DMS53 treated with DMSO at 0.1 percent for 48 hours (cell line): ENCODE measurements around the gene ERGIC1.
"Not testable (repeated sequence)": the region's sequence is repeated elsewhere in the genome, so short reads cannot be mapped to it uniquely, and the experiment has no call there.

Experiments
- DNase-seq: peaks from one replicate; lab custom pipeline; 2025; ENCODE audit not compliant: unreplicated experiment; lab: John Stamatoyannopoulos, UW

Gene ERGIC1

DNA sequence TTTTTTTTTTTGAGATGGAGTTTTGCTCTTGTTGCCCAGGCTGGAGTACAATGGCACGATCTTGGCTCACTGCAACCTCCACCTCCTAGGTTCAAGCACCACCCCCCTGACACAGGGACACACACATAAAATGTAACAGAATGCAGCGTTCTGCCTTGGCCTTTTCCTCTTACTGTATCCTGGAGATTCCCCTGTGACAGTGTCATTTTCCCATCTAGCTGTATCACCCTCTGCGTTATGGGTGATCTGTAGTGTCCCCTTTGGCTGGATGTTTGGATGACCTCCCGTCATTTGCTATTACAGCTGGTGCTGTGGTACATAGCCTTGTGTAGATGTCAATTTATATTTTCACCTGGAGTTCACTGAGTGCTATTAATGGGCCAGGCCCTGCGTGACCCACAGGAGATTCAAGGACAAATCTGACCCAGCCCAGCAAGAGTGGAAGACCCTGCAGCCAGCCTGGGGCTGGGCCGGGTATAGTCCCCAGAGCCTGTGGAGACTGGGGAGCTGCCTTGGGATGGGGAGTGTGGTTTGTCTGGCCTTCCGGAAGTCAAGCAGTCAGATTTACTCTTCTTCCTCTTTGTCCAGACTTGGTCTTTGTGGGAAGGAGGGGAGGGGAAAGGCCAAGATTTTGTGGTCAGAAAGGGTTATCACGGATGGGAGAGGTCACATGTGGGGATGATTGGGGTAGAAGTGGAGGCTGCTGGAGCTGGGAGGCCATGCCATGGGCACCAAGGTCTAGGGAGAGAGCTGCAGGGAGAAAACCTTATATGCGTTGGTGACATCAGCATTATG lies 43.6 kb downstream of the ERGIC1 start:
- no peak for DNase-seq

DNA sequence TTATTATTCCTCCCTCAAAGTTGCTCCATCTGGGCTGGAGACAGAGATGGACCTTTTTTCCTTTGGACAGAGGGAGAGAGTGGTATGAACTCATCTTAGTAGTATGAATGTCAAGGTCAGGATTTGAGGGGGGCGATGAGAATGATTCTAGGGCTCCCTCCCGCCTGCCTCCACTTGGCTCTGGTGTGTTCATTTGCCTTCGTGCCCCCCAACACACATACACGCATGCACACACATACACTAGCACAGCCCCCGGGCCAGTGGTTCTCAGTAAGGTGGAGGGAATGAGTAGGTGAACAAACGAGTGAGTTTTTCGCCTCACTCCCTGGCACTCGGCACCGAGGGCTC lies 44.5 kb downstream of the ERGIC1 start:
- no peak for DNase-seq

DNA sequence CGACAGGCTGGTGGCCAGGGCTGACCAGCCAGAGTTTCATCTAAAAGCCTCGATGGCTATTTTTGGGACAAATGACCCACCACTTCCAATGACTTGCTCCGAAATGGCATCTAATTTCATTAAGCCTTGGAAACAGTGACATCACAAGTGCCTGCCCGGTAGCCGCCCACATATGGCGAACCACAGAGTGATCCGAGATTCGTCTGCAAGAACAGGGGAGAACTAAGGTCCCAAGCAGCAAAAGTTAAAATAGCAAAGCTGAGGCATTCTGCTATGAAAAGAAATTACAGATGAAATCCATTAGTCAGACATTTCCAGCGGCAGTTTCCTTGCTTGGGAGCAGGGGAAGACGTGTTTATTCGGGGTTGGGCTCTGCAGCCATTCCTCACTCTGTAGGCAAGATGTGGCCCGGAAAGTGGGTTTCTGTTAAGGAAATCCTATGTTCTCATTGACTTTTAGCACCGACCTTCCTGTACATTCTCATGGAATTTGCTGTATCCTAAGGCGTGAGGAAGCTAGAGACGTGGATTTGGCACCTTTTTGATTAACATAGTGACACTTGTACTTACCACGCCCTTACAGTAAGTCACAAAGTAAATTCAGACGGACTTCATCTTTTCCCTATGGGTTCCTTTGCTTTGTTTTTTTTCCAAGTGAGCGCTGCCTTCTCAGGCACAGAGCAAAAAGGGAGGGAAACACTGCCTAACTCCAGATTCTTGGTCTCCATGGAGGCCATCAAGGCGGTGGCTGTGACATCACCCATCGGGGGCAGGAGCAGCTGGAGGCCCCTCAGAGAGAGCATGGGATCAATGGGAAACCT lies 45.1 kb downstream of the ERGIC1 start:
- no peak for DNase-seq

DNA sequence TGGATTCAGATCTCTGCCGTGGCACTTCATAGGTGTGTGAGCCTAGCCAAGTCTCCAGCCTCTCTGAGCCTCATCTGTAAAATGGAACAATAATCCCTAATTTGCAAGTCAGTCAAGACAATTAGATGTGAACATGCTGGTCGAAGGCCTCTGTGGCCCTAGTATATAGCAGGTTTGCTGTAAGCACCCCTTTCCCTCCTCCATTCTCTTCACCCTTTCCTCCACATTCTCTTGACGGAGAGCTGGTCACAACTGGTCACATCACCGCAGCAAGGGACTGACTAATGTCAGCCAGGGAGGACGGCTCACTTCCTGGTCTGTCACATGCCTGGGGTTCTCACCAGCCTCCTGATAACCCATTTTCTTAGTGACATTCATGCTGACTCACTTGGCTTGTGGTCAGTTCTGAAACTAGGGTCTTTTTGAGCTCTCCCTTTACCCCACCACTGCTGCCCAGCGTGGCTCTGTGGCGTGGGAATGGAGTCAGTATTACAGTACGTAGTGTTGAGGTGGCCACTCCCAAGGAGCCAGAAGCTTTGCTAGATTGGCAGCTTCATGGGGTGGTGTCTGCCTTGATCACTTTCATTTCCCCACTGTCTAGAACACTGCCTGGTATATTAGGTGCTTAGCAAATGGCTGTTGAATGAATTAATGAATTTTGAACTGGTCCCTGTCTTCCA lies 47.8 kb downstream of the ERGIC1 start:
- DNase-seq = no peak

DNA sequence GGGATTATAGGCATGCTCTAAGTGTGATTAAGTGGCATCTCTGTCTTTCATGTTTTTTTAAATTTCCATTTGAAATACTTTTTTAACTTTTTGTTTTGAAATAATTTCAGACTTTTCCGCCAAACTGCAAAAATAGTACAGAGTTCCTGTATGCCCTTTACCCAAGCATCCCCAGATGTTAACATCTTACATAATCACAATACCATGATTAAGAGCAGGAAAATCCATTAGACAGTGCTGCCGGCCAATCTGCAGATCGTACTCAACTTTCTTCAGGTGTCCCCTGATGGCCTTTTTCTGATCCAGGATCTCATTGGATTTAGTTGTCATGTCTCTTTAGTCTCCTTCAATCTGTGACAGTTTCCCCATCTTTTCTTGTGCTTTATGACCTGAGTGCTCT lies 49.0 kb downstream of the ERGIC1 start:
- no peak for DNase-seq

DNA sequence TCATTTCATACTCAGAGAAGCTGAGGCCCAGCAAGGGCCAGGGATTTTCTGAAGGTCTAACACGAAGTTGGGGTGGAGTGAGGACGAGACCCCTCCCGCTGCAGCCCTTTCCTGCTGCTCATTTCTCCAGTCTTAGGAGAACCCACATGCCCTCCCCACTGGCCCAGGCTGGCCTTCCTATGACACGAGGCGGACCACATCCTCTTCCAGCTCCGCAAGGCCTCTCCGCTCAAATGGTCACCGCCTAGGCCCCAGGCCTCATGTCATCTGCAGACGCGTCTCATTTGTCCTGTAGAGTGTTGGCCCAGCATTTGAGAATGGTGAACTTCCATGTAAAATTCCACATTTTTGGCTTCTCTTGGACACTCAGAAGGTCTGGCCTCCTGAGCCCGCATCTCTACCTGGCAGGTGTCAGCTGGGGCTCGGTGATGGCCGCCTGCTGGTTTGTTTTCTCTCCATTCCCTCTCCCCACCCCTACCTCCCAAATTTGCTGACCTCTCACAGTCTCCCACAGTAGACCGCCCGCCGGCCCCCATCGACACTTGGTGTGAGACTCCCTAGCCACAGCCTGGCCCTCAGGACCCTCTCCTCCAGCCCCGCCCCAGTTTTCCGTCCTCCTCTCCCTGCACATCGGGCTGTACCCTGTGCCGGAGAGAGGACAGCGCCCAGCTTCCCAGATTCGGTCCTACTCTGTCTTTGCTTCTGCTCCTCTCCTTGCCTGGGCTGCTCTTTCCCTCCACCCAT lies 51.7 kb downstream of the ERGIC1 start:
- DNase-seq = no peak

DNA sequence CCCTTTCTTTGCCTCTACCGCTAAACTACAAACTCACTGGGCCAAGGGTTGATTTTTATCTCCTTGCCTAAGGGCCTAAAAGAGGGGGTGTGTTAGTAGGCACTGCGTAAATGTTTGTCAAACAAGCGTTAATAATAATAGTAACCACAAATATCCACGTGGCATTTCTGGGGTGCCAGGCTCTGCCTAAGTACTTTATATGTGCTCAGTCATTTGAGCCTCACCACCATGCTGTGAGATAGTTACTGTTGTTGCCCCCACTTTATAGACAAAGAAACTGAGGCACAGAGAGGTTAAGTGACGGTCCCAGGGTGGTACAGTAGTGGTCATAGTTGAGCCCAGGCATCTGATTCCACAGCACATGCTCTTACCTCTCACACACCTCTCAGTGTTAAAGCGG lies 52.4 kb downstream of the ERGIC1 start:
- DNase-seq = no peak

DNA sequence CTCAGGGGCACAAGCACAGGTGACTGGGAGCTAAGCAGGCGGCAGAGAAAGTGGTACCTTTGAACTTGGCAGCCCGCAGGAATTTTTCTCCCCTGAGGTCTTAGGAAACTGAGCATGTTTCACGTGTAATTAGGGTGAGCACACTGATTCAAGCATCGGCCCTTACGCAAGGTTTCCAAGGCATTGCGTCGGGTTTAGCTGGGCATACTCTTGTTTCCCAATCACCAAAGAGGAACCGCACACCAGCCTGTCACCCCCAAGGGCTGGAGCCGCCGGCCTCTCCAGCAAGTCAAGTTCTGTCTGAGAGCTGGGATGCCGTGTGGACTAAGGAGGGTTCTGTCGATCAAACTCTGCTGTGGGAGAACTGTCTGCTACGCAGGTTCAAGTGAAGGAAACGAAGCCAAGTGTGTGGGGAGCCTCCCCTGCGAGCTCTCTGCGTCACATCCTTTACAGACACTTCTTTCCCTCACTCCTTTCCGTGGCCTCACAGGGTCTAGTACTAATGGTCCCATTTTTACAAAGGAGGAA lies 53.0 kb downstream of the ERGIC1 start:
- DNase-seq = no peak

DNA sequence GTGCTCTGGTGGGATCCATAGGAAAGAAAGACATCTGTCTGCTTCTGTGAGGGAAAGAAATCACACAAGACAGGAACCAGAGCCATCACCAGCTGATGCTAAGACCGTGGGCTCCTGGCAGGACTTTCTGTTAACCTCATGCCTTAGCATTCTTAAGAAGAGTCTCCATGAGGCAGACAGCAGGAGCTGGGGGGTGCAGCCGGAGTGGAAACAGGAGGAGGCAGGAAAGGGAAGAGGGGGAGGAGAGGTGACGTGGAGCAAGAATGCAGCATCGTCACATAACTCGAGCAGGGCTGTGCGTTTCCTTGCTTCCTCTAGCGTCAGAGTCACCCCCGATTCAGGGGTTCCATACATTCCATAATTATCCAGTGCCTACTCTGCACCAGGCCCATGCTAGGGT lies 53.6 kb downstream of the ERGIC1 start:
- no peak for DNase-seq

DNA sequence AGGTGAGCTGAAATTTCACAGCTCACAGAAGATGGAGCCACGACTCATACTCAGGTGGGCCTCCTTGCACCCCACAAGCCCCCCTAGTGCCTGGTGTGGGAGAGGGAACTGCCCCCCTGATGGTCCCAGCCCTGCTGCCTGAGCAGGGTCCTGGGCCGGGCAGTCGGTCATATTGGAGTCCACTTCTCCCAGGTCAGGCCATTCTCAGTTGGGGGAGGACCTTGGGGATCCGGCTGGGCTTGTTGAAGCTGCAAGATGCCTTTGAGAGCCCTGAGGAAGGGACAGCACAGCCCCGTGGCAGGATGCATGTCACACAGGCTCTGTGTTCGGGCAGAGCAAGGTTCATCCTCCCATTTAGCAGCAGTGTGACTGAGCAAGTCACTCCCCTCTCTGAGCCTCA lies 56.6 kb downstream of the ERGIC1 start:
- no peak for DNase-seq

DNA sequence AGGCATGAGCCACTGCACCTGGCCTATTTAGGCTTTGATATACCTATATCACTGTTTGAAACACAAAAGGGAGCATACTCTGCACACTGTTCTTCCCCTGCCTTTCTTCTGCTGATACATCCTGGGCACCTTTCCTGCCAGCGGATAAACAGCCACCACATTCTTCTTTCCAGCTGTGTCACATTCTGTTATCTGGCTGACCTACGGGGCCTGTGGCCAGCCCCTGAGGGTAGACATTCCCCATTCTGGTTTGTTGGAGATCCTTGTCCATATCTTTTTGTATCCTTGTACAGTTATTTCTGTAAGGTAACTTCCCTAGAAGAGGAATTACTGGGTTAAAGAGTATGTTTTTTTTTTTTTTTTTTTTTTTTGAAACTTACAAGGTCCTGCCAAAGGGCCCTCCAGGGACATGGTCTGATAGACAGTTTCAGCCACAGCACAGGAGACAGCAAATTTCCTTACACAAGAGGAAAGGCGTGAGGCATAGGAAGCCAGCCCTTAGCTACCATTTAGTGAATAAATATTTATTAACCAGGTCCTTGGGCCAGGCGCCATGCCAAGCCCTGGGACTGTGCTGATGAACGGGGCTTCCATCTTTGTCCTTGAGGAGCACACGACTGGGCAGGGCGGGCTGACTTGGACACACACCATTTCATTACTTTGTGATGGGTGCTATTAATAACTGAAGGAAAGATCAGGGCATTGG lies 57.8 kb downstream of the ERGIC1 start:
- DNase-seq = no peak

DNA sequence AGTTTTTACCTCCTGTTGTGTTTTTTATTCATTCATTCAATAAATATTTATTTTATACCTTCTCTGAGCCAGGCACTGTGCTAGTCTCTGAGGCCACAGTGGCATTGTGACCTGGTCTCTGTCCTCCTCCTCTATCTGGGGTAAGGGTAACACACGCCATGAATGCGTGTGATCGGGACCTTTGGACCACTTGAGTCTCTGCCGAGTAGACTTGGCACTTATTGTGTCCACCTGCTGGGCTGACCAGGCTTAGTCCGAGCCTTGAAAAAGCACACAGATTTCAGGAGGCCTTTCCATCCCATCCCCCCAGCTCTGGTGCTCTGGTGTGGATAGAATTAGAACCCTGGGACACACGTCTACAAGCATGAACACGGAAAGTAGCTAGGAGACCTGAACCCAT lies 58.7 kb downstream of the ERGIC1 start:
- DNase-seq = no peak

DNA sequence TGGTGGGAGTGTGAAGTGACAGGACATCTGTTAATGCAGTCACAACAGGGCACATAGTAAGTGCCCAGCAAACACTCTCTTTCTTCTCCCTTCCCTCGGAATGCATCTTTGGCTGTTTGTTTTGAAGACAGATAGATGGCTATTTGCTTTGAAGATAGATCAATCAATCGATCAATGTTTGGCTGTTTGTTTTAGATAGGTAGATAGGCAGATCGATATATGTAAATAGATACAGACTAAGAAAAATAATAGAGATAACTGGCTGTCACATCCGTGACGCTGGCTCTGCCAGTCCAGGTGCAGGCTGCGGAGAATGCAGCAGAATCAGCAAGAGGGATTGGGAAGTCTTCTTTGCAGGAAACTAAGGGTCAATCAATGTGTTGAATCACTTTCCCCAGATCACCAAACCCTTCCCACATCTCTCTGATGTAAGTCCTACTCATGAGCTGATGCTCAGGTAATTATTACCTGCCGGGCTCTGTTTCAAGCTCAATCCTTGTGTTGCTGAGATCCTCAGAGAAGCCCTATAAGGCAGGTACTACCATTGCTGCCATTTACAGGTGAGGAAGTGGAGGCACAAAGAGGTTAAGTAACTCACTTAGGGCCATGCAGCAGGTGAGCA lies 60.8 kb downstream of the ERGIC1 start:
- DNase-seq = no peak

DNA sequence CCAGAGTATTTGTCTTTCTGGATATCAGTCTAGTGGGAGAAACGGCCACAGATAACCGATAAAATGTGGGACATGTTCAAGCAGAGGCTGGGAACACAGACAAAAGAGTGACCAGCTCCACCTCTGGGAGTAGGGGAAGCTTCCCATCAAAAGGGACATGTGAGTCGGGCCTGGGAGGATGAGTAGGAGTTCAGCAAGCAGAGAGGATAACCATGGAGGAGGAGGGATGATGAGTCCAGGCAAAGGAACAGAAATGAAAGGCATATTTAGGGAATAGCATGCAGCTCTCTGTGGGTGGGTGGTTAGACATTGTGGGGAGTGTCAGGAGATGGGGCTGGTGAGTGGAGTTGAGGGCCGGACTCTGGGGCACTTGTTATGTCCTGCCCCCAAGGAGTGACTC lies 61.5 kb downstream of the ERGIC1 start:
- no peak for DNase-seq

DNA sequence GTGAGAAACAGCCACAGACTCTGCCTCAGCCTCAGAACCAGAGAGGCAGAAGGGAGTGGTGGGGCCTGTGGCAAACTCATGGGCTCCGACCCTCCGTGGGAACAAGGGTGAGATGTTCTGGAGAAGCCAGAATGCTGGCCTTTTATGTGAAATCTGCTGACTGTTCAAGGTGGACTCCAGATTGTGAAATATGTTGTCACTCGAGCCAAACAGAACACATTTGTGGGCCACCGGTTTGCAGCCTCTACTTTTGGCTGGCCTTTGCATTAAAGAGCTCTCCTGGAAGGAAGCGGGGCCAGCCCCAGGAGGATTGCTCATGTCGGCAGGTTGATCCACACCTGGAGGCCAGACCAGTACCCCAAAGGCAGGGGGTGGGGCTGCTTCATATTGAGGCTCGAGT lies 62.4 kb downstream of the ERGIC1 start:
- DNase-seq = no peak

DNA sequence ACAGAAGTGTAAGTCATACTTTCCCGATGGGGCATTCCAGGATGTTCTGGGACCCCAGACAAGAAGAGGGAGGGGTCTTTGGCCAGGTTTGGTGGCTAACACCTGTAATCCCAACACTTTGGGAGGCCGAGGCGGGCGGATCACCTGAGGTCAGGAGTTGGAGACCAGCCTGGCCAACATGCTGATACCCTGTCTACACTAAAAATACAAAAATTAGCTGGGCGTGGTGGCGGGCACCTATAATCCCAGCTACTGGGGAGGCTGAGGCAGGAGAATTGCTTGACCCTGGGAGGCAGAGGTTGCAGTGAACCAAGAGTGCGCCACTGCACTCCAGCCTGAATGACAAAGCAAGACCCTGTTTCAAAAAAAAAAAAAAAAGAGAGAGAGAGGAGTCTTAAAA lies 63.0 kb downstream of the ERGIC1 start:
- DNase-seq = not testable (repeated sequence)

DNA sequence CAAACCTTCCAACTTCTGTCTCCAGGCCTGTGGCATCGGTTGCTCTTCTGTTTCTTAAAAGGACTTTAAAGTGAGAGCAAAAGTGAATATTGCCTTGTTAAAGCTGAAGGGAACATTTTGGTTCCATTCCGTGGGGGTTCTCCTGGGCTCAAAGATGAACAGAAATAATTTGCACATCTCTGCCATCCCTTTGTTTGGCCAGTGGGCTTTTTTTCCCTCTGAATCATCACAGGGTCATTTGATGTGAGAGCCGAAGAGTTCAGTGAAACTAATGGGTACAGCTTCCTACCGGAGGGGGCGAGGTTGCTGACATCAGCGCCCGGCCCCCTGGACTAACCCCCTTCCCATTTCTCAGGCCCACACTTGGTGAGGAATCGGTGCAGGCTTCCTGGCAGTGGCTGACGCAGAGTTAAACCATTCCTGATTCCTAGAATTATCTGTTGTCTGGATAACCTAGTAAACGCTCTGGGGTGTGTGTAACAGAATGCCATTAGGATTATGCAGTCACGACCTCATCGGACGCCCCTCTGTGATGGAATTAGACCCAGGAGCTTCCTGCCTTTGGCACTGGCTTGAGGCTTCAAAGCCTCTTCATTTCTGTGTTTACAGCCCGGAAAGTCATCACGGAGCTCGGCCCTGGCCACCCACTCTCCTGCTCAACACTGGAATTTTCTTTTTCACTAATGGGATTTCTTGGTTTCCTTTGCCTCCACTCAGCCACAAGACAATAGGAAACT lies 63.6 kb downstream of the ERGIC1 start:
- DNase-seq = no peak

DNA sequence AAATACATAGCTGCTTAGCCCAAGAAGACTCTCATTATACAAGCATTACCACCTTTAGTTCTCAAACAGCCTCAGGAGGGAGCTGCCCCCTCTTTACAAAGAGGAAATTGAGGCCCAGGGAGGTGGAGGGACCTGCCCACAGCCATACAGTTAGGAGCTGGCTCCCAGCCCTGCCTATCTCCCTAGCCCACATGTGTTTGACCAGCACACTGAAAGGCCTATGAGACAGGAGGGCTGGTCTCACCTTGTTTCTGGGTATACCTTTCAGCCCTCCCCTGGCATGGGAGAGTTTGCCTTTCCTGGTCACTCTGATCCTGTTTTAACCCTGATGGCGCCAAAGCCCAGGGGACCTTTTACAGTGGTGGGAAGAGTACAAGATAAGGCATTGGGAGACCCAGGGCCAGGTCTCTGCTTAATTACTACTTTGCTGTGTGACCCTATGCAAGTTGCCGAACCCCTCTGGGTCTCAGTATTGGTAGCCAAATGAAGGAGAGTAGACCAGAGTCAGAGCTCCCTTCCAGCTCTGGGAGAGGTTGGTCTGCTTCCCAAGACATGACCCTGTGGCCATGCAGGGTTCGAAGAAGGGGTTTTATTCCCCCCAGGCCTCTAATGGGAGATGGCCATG lies 64.3 kb downstream of the ERGIC1 start:
- DNase-seq = no peak

DNA sequence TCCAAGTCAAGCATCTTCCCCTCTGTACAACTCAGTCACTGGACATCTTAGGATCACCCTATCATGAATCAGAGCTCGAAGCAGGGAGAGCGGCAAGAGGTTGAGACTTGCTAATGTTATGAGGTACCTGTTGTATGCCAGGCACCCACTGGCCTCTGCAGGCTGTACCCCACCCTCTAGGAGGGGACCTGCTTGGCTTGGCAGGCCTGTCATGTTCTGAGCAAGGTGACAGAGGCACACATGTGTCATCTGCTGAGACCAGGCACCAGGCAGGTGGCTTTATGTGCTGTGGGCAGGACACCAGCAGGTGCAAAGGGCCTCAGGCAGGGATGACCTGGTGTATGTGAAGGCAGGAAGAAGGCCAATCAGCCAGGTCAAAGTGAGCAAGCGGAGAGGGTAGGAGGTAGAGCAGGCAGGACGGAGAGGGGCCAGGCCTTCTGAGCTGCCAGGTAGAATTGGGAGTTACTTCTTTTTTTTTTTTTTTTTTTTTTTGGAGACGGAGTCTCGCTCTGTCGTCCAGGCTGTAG lies 64.9 kb downstream of the ERGIC1 start:
- no peak for DNase-seq
